Measurements from ENCODE around the gene CXCL8.

DNA sequence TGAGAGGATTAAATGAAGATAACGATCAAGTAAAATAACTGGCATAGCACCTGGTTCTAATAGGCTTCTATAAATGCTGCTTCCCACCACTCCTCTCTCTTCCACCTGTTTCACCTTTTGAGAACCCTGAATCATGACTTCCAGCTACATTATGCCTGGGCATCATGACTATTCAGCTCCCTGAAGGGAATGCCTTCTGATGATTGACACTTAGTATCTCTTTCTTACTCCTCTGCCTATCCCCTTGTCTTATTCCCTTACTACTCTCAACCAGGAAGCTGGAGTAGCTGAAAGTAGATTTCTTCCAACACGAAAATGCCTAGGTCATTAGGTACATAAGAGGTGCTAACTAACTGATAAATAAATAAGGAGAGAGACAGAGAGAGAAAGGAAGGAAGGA, 24.7 kb upstream of the CXCL8 start:
- TF ChIP-seq, protein P1, sequence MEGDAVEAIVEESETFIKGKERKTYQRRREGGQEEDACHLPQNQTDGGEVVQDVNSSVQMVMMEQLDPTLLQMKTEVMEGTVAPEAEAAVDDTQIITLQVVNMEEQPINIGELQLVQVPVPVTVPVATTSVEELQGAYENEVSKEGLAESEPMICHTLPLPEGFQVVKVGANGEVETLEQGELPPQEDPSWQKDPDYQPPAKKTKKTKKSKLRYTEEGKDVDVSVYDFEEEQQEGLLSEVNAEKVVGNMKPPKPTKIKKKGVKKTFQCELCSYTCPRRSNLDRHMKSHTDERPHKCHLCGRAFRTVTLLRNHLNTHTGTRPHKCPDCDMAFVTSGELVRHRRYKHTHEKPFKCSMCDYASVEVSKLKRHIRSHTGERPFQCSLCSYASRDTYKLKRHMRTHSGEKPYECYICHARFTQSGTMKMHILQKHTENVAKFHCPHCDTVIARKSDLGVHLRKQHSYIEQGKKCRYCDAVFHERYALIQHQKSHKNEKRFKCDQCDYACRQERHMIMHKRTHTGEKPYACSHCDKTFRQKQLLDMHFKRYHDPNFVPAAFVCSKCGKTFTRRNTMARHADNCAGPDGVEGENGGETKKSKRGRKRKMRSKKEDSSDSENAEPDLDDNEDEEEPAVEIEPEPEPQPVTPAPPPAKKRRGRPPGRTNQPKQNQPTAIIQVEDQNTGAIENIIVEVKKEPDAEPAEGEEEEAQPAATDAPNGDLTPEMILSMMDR (conservative IDR thresholded peaks at IDR 0.05; ENCODE audit: low read length) = no peak
- TF ChIP-seq EZH2phosphoT487 (IDR thresholded peaks at IDR 0.05; ENCODE audit: borderline replicate concordance) = no peak
